Hepatocyte (in vitro differentiated cells): Measurements from ENCODE around the gene BCL7C. TPM values are rescaled to one million over a fixed set of nuclear protein-coding genes. Genes with fewer than 3 reads are reported as not detected.

ENCODE experiments used
- DNase-seq: peaks from one replicate; pipeline ENCODE4 v3.0.0-alpha.2; 2016; ENCODE audit warnings: low spot score
- H2AFZ ChIP-seq: fragments of 200-600 bp; sonication (generic); 2 replicates; pipeline ENCODE4 v1.6.0; 2016; ENCODE audit warnings: antibody characterized with exemption, mild to moderate bottlenecking
- H3K27ac ChIP-seq: fragments of 200-600 bp; sonication (generic); 2 replicates; pipeline ENCODE4 v1.5.1; 2016; ENCODE audit warnings: mild to moderate bottlenecking
- H3K27me3 ChIP-seq: fragments of 200-600 bp; sonication (generic); 2 replicates; pipeline ENCODE4 v1.6.1; 2016
- H3K36me3 ChIP-seq: fragments of 200-600 bp; sonication (generic); replicated peaks from 2 replicates; pipeline ENCODE4 v1.5.1; 2016; ENCODE audit warnings: low read depth; ENCODE audit not compliant: insufficient read depth
- H3K4me1 ChIP-seq: fragments of 200-600 bp; sonication (generic); 2 replicates; pipeline ENCODE4 v1.5.1; 2016; ENCODE audit warnings: mild to moderate bottlenecking, moderate library complexity; ENCODE audit not compliant: insufficient read depth
- H3K4me2 ChIP-seq: fragments of 200-600 bp; sonication (generic); 2 replicates; pipeline ENCODE4 v1.6.0; 2016
- H3K4me3 ChIP-seq: fragments of 200-600 bp; sonication (generic); 2 replicates; pipeline ENCODE4 v1.5.1; 2016; ENCODE audit warnings: mild to moderate bottlenecking
- H3K79me2 ChIP-seq: fragments of 200-600 bp; sonication (generic); 2 replicates; pipeline ENCODE4 v1.6.0; 2017; ENCODE audit warnings: mild to moderate bottlenecking
- H3K9me2 ChIP-seq: fragments of 200-600 bp; sonication (generic); replicated peaks from 2 replicates; pipeline ENCODE4 v1.6.0; 2017; ENCODE audit warnings: mild to moderate bottlenecking; ENCODE audit not compliant: insufficient read depth
- H3K9me3 ChIP-seq: fragments of 200-600 bp; sonication (generic); 2 replicates; pipeline ENCODE4 v1.5.1; 2016; ENCODE audit warnings: low read depth, mild to moderate bottlenecking
- H4K20me1 ChIP-seq: fragments of 200-600 bp; sonication (generic); 2 replicates; pipeline ENCODE4 v1.6.0; 2016; ENCODE audit warnings: mild to moderate bottlenecking; ENCODE audit not compliant: insufficient read depth, poor library complexity, severe bottlenecking
- EZH2 ChIP-seq: fragments of 200-600 bp; sonication (generic); IDR thresholded peaks from 2 replicates; pipeline ENCODE4 v1.6.1; 2016; ENCODE audit warnings: antibody characterized with exemption, mild to moderate bottlenecking, borderline replicate concordance
- EZH2phosphoT487 ChIP-seq: fragments of 200-600 bp; sonication (generic); IDR thresholded peaks from one replicate; pipeline ENCODE4 v1.6.1; 2018; ENCODE audit warnings: antibody characterized with exemption, mild to moderate bottlenecking, low read depth, moderate library complexity; ENCODE audit not compliant: unreplicated experiment, severe bottlenecking
- WGBS: methylation state at CpG from one replicate; pipeline ENCODE4 v1.1.6; 2016; ENCODE audit warnings: low lambda C conversion rate; ENCODE audit errors: missing lambda C conversion rate; 5-methylcytosine and 5-hydroxymethylcytosine counted together
- polyA plus RNA-seq: library from polyadenylated mRNA; unstranded; fragments of >200 nt; fragmentation: Nextera tagmentation; extraction: Ambion mirVana; gene quantifications from 2 replicates; pipeline ENCODE4 v1.2.1, GENCODE V29; 2016
- total RNA-seq: library from RNA; depleted of rRNA; stranded (reverse); fragments of >200 nt; gene quantifications from 2 replicates; pipeline ENCODE4 v1.2.3, GENCODE V29; 2014
- TF ChIP-seq, protein P1 (sequence below): fragments of 200-600 bp; sonication (generic); IDR thresholded peaks from 2 replicates; pipeline ENCODE4 v1.5.1; 2016; ENCODE audit warnings: antibody characterized with exemption, mild to moderate bottlenecking; ENCODE audit not compliant: poor library complexity

The BCL7C gene
- total and polyA plus RNA-seq, 2 experiments from 2014 or later: 25.7 to 54.1 TPM

DNA sequence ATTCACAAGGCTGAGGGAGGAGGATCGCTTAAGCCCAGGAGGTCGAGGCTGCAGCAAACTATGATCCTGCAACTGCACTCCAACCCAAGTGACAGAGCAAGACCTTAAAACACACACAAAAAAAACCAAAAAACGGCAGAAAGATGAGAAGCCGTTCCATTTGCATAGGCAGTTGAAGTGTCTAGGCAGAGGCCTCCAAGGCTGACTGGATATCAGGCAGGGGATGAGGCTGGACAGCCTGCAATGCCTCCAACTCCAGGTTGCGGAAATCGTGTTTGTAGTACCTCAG is 27.5 kb upstream of the BCL7C start:
- Histone ChIP-seq H3K27ac (peak overlapping the region; percentile 59), H2AFZ (no peak overlapping the region), H3K4me3 (no peak overlapping the region), H4K20me1 (peaks cover 3% of the 10 kb centered on the region), H3K4me2 (peak overlapping the region; percentile 83), H3K9me3 (no peaks in the 10 kb centered on the region), H3K36me3 (no peaks in the 10 kb centered on the region), H3K4me1 (peaks cover 5% of the 10 kb centered on the region), H3K27me3 (no peaks in the 10 kb centered on the region), H3K9me2 (no peaks in the 10 kb centered on the region), H3K79me2 (peaks cover 20% of the 10 kb centered on the region)
- TF ChIP-seq EZH2phosphoT487 (no peak), EZH2 (no peak)
- no peak for DNase-seq
- WGBS: 33% methylated on average over 6 of the region's 6 CpGs

DNA sequence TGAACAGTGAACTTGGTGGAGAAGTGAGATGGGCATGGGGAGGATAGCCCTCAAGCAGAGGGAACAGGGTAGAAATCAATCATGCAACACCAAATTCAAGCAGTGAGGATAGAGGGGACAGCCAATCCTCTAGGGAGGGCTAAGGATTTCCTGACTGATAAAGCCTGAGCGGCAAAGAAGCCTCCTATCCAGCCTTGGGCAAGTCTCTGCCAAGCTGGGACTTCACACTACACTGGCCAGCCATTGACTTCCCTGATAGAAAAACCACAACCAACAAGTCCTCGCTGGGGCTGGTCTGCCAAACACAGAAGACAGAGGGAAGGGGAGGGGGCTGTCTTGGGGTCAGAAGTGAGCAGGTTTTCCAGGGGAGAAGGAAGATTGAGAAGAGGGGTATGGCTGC is 27.0 kb upstream of the BCL7C start:
- peaks cover 20% of the 10 kb centered on the region for H3K79me2 ChIP-seq
- H3K4me3 ChIP-seq: no peak overlapping the region
- no peak overlapping the region for H2AFZ ChIP-seq
- no peaks in the 10 kb centered on the region for H3K9me2 ChIP-seq
- H3K4me1 ChIP-seq: peaks cover 5% of the 10 kb centered on the region
- 91% methylated on average over 2 of the region's 2 CpGs for WGBS
- no peaks in the 10 kb centered on the region for H3K9me3 ChIP-seq
- TF ChIP-seq EZH2phosphoT487 (no peak), EZH2 (no peak)
- TF ChIP-seq, protein P1, sequence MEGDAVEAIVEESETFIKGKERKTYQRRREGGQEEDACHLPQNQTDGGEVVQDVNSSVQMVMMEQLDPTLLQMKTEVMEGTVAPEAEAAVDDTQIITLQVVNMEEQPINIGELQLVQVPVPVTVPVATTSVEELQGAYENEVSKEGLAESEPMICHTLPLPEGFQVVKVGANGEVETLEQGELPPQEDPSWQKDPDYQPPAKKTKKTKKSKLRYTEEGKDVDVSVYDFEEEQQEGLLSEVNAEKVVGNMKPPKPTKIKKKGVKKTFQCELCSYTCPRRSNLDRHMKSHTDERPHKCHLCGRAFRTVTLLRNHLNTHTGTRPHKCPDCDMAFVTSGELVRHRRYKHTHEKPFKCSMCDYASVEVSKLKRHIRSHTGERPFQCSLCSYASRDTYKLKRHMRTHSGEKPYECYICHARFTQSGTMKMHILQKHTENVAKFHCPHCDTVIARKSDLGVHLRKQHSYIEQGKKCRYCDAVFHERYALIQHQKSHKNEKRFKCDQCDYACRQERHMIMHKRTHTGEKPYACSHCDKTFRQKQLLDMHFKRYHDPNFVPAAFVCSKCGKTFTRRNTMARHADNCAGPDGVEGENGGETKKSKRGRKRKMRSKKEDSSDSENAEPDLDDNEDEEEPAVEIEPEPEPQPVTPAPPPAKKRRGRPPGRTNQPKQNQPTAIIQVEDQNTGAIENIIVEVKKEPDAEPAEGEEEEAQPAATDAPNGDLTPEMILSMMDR: no peak
- DNase-seq: no peak
- no peak overlapping the region for H3K4me2 ChIP-seq
- no peaks in the 10 kb centered on the region for H3K27me3 ChIP-seq
- peak overlapping the region; percentile 59 for H3K27ac ChIP-seq
- H4K20me1 ChIP-seq: peaks cover 3% of the 10 kb centered on the region
- no peaks in the 10 kb centered on the region for H3K36me3 ChIP-seq

DNA sequence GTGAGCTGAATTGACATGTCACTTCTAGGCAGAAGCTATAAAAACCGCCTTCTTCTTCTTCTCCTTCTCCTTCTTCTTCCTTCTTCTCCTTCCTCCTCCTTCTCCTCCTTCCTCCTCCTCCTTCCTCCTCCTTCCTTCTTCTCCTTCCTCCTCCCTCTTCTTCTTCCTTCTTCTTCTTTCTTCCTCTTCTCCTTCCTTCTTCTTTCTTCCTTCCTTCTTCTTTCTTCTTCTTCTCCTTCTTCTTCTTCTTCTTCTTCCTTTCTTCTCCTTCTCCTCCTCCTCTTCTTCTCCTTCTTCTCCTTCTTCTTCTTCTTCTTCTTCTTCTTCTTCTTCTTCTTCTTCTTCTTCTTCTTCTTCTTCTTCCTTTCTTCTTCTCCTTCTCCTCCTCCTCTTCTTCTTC is 24.7 kb upstream of the BCL7C start:
- Histone ChIP-seq H3K36me3 (no peaks in the 10 kb centered on the region), H3K4me1 (no peaks in the 10 kb centered on the region), H3K4me2 (no peak overlapping the region), H3K9me3 (no peaks in the 10 kb centered on the region), H3K9me2 (no peaks in the 10 kb centered on the region), H2AFZ (no peak overlapping the region), H3K27ac (no peak overlapping the region), H3K4me3 (no peak overlapping the region), H3K79me2 (peaks cover 7% of the 10 kb centered on the region), H3K27me3 (no peaks in the 10 kb centered on the region), H4K20me1 (no peaks in the 10 kb centered on the region)
- WGBS: 100% methylated on average over 1 of the region's 1 CpG
- TF ChIP-seq, protein P1: no peak
- TF ChIP-seq EZH2 (no peak), EZH2phosphoT487 (no peak)
- DNase-seq: no peak

DNA sequence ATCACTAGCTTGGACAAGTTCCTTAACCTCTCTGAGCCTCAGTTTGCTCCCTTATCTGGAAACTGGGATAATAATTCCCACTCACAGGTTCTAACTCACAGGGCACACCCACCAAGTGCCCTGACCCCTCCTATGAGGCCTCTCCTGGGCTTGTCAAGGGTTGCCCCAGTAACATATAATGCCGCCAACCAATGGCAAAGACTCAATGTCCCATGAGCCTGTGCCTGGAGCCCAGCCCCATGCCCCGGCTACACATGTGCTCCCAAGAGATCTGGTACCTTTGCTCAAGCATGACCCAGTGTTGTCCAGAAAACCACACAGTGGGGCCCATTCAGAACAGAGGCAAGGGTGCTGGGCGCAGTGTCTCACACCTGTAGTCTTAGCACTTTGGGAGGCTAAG is 21.0 kb upstream of the BCL7C start:
- Histone ChIP-seq H3K4me3 (no peak overlapping the region), H4K20me1 (no peaks in the 10 kb centered on the region), H3K4me2 (no peak overlapping the region), H3K79me2 (no peaks in the 10 kb centered on the region), H2AFZ (no peak overlapping the region), H3K4me1 (no peaks in the 10 kb centered on the region), H3K27me3 (no peaks in the 10 kb centered on the region), H3K27ac (no peak overlapping the region), H3K9me3 (no peaks in the 10 kb centered on the region), H3K9me2 (no peaks in the 10 kb centered on the region), H3K36me3 (no peaks in the 10 kb centered on the region)
- whole genome bisulfite sequencing: 96% methylated on average over 3 of the region's 3 CpGs
- peak; percentile 5 for DNase-seq
- TF ChIP-seq, protein P1: no peak
- no peak for TF ChIP-seq EZH2phosphoT487
